NB4 (cell line): ENCODE results near the gene FGF18.
"Not testable (repeated sequence)": the region's sequence is repeated elsewhere in the genome, so short reads cannot be mapped to it uniquely, and the experiment has no call there.

ENCODE experiments used
- DNase-seq: peaks from one replicate; pipeline ENCODE4 v3.0.0; 2010; ENCODE audit warnings: low read depth
- H3K4me3 ChIP-seq: one replicate; pipeline ENCODE4 v1.5.1; 2011; ENCODE audit warnings: mild to moderate bottlenecking, low read depth, low read length, moderate library complexity
- CTCF ChIP-seq: IDR thresholded peaks from one replicate; pipeline ENCODE4 v1.5.1; 2012; ENCODE audit warnings: low read depth, low read length
- MAX ChIP-seq: IDR thresholded peaks from 2 replicates; pipeline ENCODE4 v1.6.1; 2011; ENCODE audit warnings: low read depth, low read length
- MYC ChIP-seq: IDR thresholded peaks from 2 replicates; pipeline ENCODE4 v1.6.1; 2011; ENCODE audit warnings: low read depth, low read length
- POLR2A ChIP-seq: IDR thresholded peaks from 2 replicates; pipeline ENCODE4 v1.6.1; 2011; ENCODE audit warnings: mild to moderate bottlenecking; ENCODE audit not compliant: insufficient read length; ENCODE audit errors: extremely low read depth

Gene FGF18

GRCh38 chr5:171400169-171400568 lies 19.3 kb upstream of the FGF18 start:
- TF ChIP-seq POLR2A (no peak), MYC (no peak), MAX (no peak), CTCF (no peak)
- no peak overlapping the region for H3K4me3 ChIP-seq
- no peak for DNase-seq

- TF ChIP-seq CTCF (no peak), MAX (no peak), POLR2A (no peak), MYC (no peak)
- H3K4me3 ChIP-seq = no peak overlapping the region
- DNase-seq = no peak
Observed at GRCh38 chr5:171401167-171401947, 18.1 kb upstream of the FGF18 start.

GRCh38 chr5:171402751-171403150 lies 16.7 kb upstream of the FGF18 start:
- DNase-seq, H3K4me3 ChIP-seq: not testable (repeated sequence)

- no peak for TF ChIP-seq MAX
- TF ChIP-seq CTCF = no peak
- TF ChIP-seq POLR2A = no peak
- TF ChIP-seq MYC = no peak
- peak; percentile 34 for DNase-seq
- H3K4me3 ChIP-seq = no peak overlapping the region
Observed at GRCh38 chr5:171405615-171406014, 13.8 kb upstream of the FGF18 start.

GRCh38 chr5:171407234-171407633 lies 12.2 kb upstream of the FGF18 start:
- no peak overlapping the region for H3K4me3 ChIP-seq
- no peak for TF ChIP-seq CTCF
- TF ChIP-seq MYC = no peak
- no peak for TF ChIP-seq MAX
- no peak for TF ChIP-seq POLR2A
- no peak for DNase-seq

GRCh38 chr5:171409164-171410136 lies 10.0 kb upstream of the FGF18 start:
- no peak for DNase-seq
- TF ChIP-seq MYC (no peak), CTCF (no peak), POLR2A (no peak), MAX (no peak)
- H3K4me3 ChIP-seq = no peak overlapping the region
